HG02678 (cell line): Measurements from ENCODE around the gene GALP.
A peak's percentile ranks its signal among the peaks of the same experiment; 100 is the strongest.
"Not testable (repeated sequence)": the region's sequence is repeated elsewhere in the genome, so short reads cannot be mapped to it uniquely, and the experiment has no call there.

Source experiments
- ATAC-seq: cut with Tn5 transposase; IDR thresholded peaks from one replicate; pipeline ENCODE4 v1.9.1; 2021; ENCODE audit warnings: mild to moderate bottlenecking, moderate library complexity; ENCODE audit not compliant: unreplicated experiment

Gene GALP

GRCh38 chr19:56175861-56176307 lies at the start of gene GALP:
Gene GALP (plus strand): TSS chr19:56176008. CDS start chr19:56177109, 1,101 bp downstream.
- ATAC-seq: not testable (repeated sequence)

GRCh38 chr19:56126983-56127780 lies 48.6 kb upstream of the GALP start:
- no peak for ATAC-seq

- no peak for ATAC-seq
These were observed 45.8 kb upstream of the GALP start for GRCh38 chr19:56130006-56130405.

DNA sequence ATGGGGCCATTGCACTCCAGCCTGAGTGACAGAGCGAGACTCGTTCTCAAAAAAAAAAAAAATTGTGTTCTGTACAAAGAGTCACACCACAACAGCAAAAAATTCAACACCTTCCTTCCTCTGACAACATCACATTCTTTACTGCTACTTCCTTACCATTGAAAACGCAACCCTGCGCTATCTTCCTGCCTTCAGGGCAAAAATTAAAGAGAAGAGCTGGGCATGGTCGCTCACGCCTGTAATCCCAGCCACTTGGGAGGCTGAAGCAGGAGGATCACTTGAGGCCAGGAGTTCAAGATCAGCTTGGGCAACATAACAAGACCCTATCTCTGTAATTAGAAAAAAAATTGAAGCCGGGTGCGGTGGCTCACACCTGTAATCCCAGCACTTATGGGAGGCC lies 44.2 kb upstream of the GALP start:
- ATAC-seq: no peak

DNA sequence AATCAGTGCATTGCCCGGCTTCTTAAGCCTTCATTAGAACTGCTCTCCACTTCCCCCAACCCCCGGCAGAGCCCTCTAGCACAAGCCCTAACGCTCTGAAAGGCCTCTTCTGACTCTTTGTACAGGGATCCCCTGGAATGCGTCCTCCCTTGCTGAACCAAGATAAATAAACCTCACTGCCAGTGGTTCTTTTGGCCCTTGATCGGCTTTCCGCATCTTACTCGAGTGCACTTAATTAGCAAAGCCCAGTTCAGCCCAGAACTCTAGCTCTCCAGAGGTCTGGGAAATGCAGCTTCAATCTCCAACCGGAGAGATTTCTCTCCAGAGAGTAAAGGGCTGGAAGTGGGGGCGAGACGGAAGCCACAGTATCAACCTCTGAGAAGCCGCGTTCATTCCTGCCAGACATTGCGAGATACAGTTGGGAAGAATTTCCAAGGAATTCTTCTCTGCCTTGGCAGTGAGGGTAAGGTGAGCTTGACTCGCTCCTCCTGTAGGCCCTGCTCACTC lies 43.4 kb upstream of the GALP start:
- no peak for ATAC-seq

DNA sequence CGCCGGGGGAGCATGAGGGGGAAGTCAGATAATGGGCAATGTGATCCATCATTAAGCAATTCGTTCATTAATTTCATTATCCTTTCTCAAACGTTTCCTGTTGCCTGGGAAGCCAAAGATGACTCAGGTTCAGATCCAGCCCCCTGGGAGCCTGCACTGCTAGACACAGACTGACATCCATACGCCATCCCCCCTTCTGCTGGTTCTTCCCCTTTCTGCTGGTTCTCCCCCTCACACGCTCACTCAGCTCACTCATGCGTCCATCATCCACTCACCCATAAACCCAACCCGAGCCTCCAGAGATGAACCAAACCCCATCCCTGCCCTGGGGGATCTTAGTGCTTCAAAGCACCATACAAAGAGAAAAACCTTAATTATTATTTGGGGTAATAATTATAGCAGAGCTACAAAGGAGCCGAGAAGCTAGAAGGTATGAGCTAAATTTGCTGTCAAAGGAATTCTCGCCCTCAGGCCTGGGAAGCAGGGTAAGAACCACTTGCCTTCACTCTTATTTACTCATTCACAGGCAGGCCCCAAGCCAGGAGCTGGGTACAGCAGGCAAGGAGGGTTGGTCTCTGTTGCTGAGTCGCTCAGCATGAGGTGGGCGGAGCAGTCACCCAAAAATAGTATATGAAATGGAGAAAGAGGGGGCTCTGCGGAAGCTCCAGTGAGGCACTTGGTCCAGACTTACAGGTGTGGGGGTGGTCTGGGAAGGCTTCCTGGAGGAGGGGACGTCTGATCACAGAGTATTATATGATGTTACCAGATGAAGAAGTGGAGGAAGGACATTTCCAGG lies 41.8 kb upstream of the GALP start:
- ATAC-seq: peak; percentile 63

GRCh38 chr19:56134654-56134921 lies 41.2 kb upstream of the GALP start:
- no peak for ATAC-seq

GRCh38 chr19:56136362-56136761 lies 39.4 kb upstream of the GALP start:
- no peak for ATAC-seq

DNA sequence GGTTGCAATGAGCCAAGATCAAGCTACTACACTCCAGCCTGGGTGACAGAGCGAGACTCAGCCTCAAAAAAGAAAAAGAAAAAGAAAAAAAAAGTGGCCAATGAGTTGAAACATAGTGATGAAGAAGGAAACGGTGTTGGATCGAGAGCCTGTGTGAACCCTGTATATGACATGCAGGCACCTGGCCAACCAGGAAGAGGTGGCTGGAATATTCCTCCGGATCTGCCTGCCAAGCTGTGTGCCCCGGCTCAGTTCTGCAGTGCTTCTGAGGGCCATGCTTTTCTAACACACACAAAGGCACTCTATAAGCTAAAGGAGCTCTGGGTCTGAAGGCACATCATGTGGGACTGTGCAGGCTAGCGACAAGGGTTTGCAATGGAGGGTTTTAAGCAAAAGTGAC lies 38.4 kb upstream of the GALP start:
- ATAC-seq: no peak

DNA sequence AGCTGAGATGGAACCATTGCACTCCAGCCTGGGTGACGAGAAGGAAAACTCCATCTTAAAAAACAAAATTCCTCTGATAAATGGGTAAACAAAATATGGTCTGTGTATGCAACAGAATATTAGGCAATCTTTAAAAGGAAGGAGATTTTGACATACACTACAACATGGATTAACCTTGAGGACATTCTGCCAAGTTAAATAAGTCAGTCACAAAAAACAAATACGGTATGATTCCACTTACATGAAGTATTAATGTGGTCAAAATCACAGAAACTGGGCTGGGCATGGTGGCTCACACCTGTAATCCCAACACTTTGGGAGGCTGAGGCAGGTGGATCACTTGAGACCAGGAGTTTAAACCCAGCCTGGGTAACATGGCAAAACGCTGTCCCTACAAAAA lies 37.7 kb upstream of the GALP start:
- ATAC-seq: no peak

DNA sequence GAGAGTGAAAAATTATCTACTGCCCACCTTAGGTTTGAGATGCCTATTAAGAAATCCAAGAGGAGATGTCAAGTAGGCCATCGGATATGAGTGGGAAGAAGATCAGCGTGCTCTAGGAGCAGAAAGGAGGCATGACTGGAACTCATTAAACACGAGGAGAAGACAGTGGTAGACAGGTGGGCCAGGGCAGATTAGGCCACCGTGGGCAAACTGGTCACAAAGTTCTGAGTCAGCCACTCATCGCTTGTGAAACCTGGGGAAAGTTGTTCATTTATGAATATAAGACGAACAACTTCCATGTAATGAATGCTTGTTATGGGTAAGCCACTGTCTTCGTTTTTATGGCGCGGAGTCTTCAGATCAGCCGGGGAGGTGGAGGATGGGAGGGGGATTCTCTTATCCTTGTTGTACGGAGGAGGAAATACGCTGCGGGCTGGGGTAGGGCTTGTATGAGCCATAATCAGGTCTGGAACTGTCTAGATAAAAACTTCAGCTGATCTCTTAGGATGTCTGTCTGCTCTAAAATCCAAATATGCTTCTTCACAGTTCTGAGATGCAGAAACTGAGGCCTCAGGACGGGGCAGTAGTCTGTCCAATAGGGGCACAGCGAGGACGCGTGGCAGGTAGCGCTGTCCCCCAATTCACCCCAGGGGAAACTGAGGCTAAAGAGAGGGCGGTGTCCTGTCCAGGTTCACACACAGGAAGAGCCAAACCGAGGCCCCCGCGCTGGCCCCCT lies 35.8 kb upstream of the GALP start:
- ATAC-seq: no peak

- peak; percentile 88 for ATAC-seq
These were observed 35.0 kb upstream of the GALP start, which contains the start of gene ZNF444 for GRCh38 chr19:56140583-56141416. Gene ZNF444 (plus strand): TSS chr19:56141287. CDS start chr19:56146912, 5,625 bp downstream.

- ATAC-seq: no peak
These were observed 34.3 kb upstream of the GALP start for GRCh38 chr19:56141417-56141993.

DNA sequence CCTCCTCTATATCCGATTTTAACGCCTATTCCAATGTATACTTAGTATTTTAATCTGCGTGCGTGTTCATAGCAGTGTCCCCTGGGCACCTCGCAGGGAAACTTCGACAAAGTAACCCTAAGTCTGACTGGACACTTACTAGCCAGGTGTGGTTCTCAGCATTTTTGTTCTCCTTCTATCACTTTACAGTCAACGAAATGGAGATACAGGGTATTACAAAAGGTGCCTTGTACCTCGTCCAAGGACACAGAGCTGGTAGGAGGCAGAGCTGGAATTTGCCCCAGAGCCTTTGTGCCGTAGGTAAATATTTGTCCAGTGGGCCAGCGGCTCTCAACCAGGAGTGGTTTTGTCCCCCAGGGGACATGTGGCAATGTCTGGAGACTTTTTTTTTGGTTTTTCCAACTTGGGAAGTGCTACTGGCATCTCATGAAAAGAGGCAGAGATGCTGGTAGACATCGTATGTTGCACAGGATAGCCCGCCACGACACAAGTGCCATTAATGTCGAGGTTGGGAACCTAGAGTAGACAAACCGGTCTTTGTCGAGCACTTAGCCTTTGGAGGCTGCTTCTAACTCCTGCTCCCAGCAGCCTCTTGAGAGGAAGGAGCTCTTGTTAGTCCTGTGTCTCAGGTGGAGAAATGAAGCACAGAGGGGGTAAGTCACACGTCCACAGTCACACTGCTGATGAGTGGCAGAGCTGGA lies 33.6 kb upstream of the GALP start:
- ATAC-seq: no peak

- ATAC-seq: no peak
These were observed 32.8 kb upstream of the GALP start for GRCh38 chr19:56142897-56143434.

DNA sequence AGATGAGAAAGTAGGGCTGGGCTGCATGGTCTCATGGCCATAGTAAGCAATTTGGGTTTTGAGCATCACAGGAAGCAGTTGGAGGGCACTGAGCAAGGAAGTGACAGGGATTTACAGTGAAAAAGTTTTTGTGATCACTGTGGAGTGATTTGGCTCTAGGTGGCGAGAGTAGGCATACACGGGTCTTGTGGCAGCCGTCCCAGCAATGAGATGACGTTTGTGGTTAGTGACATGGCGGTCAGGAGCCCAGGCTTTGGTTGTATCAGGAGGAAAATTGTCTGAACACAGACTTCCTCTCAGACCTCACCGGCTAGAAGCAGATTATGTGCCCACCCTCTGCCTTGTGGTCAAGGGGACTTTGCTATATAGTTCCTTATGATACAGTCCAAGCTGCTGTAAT lies 31.4 kb upstream of the GALP start:
- ATAC-seq: no peak

GRCh38 chr19:56144831-56145230 lies 31.0 kb upstream of the GALP start:
- ATAC-seq: no peak

GRCh38 chr19:56145698-56146097 lies 30.1 kb upstream of the GALP start:
- ATAC-seq: no peak

GRCh38 chr19:56146904-56147303 lies 28.9 kb upstream of the GALP start:
- ATAC-seq: no peak
